ENCODE data around the gene CNN1. TPM values are rescaled to one million over a fixed set of nuclear protein-coding genes. Genes with fewer than 3 reads are reported as not detected.

Gene CNN1
- polyA plus RNA-seq, 3 donors from 2014 or later, result not detected

DNA sequence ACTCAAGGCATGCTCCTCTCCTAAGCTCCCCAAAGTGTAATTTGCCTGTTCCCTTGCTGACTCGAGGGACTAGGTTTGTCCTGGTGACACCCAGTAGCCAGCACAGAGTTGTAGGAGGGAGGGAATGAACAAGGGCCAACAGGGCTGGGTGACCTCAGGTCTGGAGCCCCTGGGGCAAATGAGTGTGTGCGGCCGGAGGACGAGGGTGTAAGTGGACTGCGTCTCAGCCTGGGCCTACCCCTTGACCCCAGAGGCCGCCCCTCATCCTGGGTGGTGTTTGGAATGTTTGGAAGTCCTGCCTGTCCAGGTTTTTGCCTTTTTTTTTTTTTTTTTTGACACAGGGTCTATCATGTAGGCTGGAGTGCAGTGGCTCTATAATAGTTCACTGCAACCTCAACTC is 31.7 kb upstream of the CNN1 start:
- Mint-ChIP-seq H3K9me3 (no peaks in the 10 kb centered on the region), H3K27me3 (ENCODE audit: low read depth in 3 of 3) (peaks cover 5 to 7% (median 5%) of the 10 kb centered on the region in 3 donors), H3K4me1 (peaks cover 13 to 14% of the 10 kb centered on the region in 2 donors), H3K4me3 (peak overlapping the region; percentile 56 to 92 (median 87)), H3K36me3 (peaks cover 0 to 8% (median 4%) of the 10 kb centered on the region in 3 donors), H3K27ac (peak overlapping the region in 3 of 6 donors; percentile 3 to 53 (median 33))
- DNase-seq, result no peak

DNA sequence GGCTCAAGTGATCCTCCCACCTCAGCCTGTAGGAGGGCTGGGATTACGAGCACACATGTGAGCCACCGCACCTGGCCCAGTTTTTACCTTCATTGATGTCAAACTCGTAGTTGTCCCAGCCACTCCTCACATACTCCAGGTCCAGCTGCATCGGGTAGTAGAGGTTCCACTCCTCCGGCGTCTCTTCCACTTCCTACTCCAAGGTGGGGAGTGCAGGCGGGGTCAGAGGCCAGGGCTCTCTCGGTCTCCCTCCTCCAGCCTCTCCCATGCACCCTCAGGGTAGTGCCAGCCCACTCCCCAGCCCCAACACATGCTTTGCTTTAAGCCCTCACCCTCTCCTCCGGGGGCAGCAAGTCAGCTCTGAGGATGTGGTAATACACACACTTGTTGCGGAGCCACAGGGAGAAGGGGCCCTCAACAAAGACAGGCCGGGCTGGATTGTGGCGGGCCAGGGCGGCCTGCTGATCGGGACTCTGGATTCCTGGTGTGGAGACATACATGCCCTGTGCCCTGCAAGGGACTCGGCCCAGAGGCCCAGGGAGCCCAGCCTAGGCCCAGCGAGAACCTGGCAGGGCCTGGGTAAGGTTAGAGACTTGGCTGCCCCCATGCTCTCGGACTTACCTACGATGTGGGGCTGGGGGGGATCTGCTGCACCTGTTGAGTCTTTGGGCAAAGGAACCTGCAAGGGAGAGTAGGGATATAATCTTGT is 31.1 kb upstream of the CNN1 start:
- peak overlapping the region in 4 of 5 donors; percentile 3 to 56 (median 42) for H3K4me3 Mint-ChIP-seq

GRCh38 chr19:11510444-11510843 is 28.2 kb upstream of the CNN1 start:
- H3K4me3 Mint-ChIP-seq, result no peak overlapping the region
- no peak for DNase-seq
- H3K27ac Mint-ChIP-seq, result no peak overlapping the region

More for the DNA sequence above, 31.1 kb upstream of the CNN1 start:
- Mint-ChIP-seq H3K4me1 (peaks cover 13 to 14% of the 10 kb centered on the region in 2 donors), H3K9me3 (no peaks in the 10 kb centered on the region), H3K27ac (no peak overlapping the region), H3K36me3 (peaks cover 0 to 8% (median 4%) of the 10 kb centered on the region in 3 donors), H3K27me3 (ENCODE audit: low read depth in 3 of 3) (peaks cover 5 to 7% (median 5%) of the 10 kb centered on the region in 3 donors)
- no peak for DNase-seq

GRCh38 chr19:11513946-11514345 is 24.7 kb upstream of the CNN1 start:
- Mint-ChIP-seq H3K27ac (no peak overlapping the region), H3K4me3 (no peak overlapping the region), H3K36me3 (peaks cover 0 to 21% (median 4%) of the 10 kb centered on the region in 3 donors), H3K4me1 (no peaks in the 10 kb centered on the region), H3K9me3 (no peaks in the 10 kb centered on the region), H3K27me3 (ENCODE audit: low read depth in 3 of 3) (peaks cover 0 to 2% (median 0%) of the 10 kb centered on the region in 3 donors)
- no peak for DNase-seq

More at GRCh38 chr19:11510444-11510843, 28.2 kb upstream of the CNN1 start:
- Mint-ChIP-seq H3K27me3 (ENCODE audit: low read depth in 3 of 3) (peaks cover 5 to 6% (median 5%) of the 10 kb centered on the region in 3 donors), H3K36me3 (peaks cover 0 to 16% (median 4%) of the 10 kb centered on the region in 3 donors), H3K4me1 (peaks cover 5 to 6% of the 10 kb centered on the region in 2 donors), H3K9me3 (no peaks in the 10 kb centered on the region)

- H3K9me3 Mint-ChIP-seq, result no peaks in the 10 kb centered on the region
- H3K27me3 Mint-ChIP-seq (ENCODE audit: low read depth in 3 of 3), result no peaks in the 10 kb centered on the region
- no peak overlapping the region for H3K27ac Mint-ChIP-seq
- DNase-seq, result no peak
- peaks cover 0 to 7% of the 10 kb centered on the region in 2 donors for H3K4me1 Mint-ChIP-seq
- H3K36me3 Mint-ChIP-seq, result peaks cover 7 to 18% (median 8%) of the 10 kb centered on the region in 3 donors
- H3K4me3 Mint-ChIP-seq, result no peak overlapping the region
Observed at GRCh38 chr19:11519138-11519537, 19.5 kb upstream of the CNN1 start.

- Mint-ChIP-seq H3K4me3 (peak within 1 kb of the TSS; percentile 92 to 98 (median 96)), H3K4me1 (peaks cover 20 to 22% of the 10 kb centered on the region in 2 donors), H3K36me3 (peaks cover 0 to 4% (median 3%) of the 10 kb centered on the region in 3 donors), H3K27ac (peak within 1 kb of the TSS; percentile 83 to 97 (median 95)), H3K9me3 (no peaks in the 10 kb centered on the region), H3K27me3 (ENCODE audit: low read depth in 3 of 3) (peaks cover 3 to 5% (median 4%) of the 10 kb centered on the region in 3 donors)
- peak; percentile 92 to 93 (median 92) for DNase-seq
Observed at GRCh38 chr19:11528551-11529341, 9.9 kb upstream of the CNN1 start, which contains the start of gene ECSIT. ECSIT (minus strand) TSS chr19:11529134; CDS start chr19:11519170, 9,964 bp downstream.

DNA sequence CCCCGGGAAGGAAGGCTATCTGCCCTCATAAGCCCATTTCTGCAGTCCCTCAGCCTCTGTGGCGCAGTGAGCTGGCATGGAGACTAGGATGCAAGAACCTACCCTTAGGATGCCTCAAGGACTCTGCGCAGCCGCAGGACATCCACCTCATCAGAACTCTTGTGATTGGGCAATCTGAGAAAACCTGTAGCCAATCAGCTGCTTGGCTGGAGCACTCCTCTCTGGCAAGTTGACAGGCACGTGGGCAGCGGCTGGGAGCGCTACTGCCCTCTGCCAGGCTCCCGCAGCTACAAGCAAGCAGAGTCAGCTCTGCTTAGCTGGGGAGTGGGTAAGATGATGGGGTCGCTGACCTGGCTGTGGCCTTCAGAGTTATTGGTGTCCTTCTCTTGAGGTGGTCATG is 8.2 kb upstream of the CNN1 start:
- DNase-seq, result peak; percentile 22 to 28 (median 25)
- Mint-ChIP-seq H3K9me3 (no peaks in the 10 kb centered on the region), H3K4me3 (peak overlapping the region in 1 of 5 donors; percentile 42), H3K27me3 (ENCODE audit: low read depth in 3 of 3) (peaks cover 3 to 7% (median 6%) of the 10 kb centered on the region in 3 donors), H3K27ac (no peak overlapping the region), H3K4me1 (peaks cover 25 to 26% of the 10 kb centered on the region in 2 donors), H3K36me3 (peaks cover 0 to 4% (median 3%) of the 10 kb centered on the region in 3 donors)

DNA sequence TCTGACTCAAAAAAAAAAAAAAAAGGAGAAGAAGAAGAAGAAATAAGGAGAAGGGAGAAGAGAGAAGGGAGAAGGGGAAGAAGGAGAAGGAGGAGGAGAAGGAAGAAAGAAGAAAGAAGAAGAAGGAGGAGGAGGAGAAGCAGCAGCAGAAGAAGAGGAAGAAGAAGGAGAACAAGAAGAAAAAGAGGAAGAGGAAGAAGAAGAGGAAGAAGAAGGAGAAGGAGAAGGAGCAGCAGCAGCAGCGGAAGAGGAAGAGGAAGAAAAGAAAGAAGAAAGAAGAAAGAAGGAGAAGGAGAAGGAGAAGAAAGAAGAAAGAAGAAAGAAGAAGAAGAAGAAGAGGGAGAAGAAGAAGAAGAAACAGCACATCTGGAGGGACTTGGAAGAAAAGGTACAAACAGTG is 4.1 kb upstream of the CNN1 start:
- DNase-seq, result no peak
- Mint-ChIP-seq H3K4me1 (peaks cover 8 to 18% of the 10 kb centered on the region in 2 donors), H3K36me3 (no peaks in the 10 kb centered on the region), H3K27ac (peak overlapping the region in 5 of 6 donors; percentile 17 to 83 (median 70)), H3K4me3 (peak overlapping the region in 2 of 5 donors; percentile 31 to 66), H3K27me3 (ENCODE audit: low read depth in 3 of 3) (peaks cover 8 to 10% (median 9%) of the 10 kb centered on the region in 3 donors), H3K9me3 (no peaks in the 10 kb centered on the region)

DNA sequence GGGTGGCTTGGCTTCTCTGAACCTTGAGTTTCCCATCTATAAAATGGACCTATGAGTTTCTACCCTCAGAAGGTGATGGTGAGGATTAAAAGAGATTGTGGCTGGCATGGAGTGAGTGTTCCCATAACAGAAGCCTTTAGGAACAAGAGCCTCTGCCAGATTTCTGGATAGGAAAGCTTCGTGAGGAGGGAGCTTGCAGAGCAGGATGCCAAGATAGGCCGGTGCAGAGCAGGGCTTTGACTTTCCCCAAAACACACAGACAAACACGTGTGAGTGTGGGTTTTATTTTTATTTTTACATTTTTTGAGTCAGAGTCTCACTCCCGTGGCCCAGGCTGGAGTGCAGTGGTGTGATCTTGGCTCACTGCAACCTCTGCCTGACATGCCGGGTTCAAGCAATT is 3.7 kb upstream of the CNN1 start:
- no peaks in the 10 kb centered on the region for H3K9me3 Mint-ChIP-seq
- peaks cover 8 to 10% (median 9%) of the 10 kb centered on the region in 3 donors for H3K27me3 Mint-ChIP-seq (ENCODE audit: low read depth in 3 of 3)
- peak overlapping the region in 5 of 6 donors; percentile 17 to 83 (median 78) for H3K27ac Mint-ChIP-seq
- DNase-seq, result no peak
- H3K36me3 Mint-ChIP-seq, result no peaks in the 10 kb centered on the region
- H3K4me1 Mint-ChIP-seq, result peaks cover 8 to 18% of the 10 kb centered on the region in 2 donors
- peak overlapping the region in 2 of 5 donors; percentile 42 to 66 for H3K4me3 Mint-ChIP-seq

DNA sequence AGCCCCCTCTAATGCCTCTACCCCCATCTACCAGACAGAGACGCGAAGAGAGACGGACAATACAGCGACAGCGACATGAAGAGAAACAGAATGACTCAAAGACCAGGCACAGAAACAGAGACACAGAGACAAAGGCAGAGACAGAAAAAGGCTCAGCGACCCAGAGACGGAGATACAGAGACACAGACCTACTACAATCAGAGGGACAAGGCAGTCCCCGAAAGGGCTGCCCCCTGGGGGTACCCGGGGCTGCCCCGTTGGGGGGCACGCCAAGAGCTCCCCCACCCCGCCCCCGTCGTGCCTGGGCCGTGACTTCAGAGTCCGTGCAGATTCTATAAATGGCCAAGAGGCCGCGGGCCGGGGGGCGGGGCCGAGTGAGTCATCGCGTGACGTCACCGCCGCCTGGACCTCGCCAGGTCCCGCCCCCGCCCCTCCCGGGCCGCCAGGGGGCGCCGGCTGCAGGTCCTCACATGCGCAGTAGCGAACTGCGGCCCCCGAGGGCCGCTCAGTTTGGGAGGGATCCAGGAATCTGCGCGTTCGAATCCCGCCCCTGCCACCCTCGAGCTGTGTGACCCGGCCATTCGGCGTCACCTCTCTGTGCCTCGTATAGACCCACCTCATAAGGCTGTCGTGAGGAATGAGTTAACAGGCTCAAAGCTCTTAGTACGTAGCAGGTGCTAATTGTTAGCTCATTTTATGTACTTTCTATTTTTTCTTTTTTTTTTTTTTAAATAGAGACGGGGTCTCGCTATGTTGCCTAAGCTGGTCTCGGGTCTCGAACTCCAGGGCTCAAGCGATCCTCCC is 2.7 kb upstream of the CNN1 start:
- peaks cover 4 to 14% (median 9%) of the 10 kb centered on the region in 3 donors for H3K27me3 Mint-ChIP-seq (ENCODE audit: low read depth in 3 of 3)
- H3K4me1 Mint-ChIP-seq, result peaks cover 8 to 15% of the 10 kb centered on the region in 2 donors
- peak; percentile 83 to 86 (median 86) for DNase-seq
- H3K9me3 Mint-ChIP-seq, result no peaks in the 10 kb centered on the region
- H3K4me3 Mint-ChIP-seq, result peak overlapping the region; percentile 66 to 82 (median 71)
- peak overlapping the region; percentile 38 to 90 (median 76) for H3K27ac Mint-ChIP-seq
- no peaks in the 10 kb centered on the region for H3K36me3 Mint-ChIP-seq

DNA sequence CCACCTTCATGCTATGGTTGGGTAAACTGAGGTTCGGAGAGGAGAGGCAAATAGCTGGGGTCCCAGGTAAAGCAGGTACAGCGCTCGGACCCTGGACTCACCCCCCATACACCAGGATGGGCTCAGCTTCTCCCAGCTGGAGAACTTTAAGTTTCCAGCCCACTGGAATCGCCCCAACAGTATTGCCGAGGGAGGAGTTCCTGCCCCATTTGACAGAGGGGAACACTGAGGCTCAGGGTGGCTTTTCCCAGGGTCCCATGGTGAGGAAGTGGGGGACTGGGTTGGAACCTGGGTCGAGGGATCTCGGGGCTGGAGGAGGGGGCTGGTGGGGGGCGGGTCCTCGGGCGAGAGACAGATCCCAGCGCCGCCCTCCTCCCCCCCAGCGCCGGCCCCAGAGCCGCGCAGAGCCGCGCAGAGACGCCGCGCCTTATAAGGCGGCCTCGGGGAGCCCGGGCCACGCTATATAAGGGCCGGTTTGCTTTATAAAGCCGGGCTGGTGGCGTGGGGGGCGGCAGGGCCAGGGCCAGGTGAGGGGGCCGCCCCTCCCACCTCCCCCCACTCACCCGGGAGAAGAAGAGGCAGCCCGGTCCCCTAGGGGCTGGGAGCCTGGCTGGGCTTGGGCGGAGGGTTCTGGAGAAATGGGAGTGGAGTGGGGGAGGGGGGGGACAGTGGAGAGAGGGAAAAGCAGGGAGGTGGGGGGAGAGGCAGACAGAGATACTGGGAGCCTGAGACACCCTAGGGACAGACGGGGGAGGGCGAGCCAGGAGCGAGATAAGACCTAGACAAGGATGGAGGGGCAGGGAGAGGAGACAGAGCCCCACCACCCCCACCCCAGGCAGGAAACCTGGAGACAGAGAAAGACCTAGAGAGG is 1.1 kb downstream of the CNN1 start:
- no peak overlapping the region for H3K27ac Mint-ChIP-seq
- DNase-seq, result no peak
- H3K4me3 Mint-ChIP-seq, result no peak overlapping the region
- peaks cover 4 to 22% (median 9%) of the 10 kb centered on the region in 3 donors for H3K27me3 Mint-ChIP-seq (ENCODE audit: low read depth in 3 of 3)
- H3K36me3 Mint-ChIP-seq, result no peaks in the 10 kb centered on the region
- peaks cover 8 to 12% of the 10 kb centered on the region in 2 donors for H3K4me1 Mint-ChIP-seq
- no peaks in the 10 kb centered on the region for H3K9me3 Mint-ChIP-seq

GRCh38 chr19:11540645-11541044 is 2.0 kb downstream of the CNN1 start:
- no peaks in the 10 kb centered on the region for H3K36me3 Mint-ChIP-seq
- peaks cover 4 to 19% (median 8%) of the 10 kb centered on the region in 3 donors for H3K27me3 Mint-ChIP-seq (ENCODE audit: low read depth in 3 of 3)
- no peak overlapping the region for H3K27ac Mint-ChIP-seq
- DNase-seq, result no peak
- no peaks in the 10 kb centered on the region for H3K9me3 Mint-ChIP-seq
- H3K4me1 Mint-ChIP-seq, result peaks cover 3 to 7% of the 10 kb centered on the region in 2 donors
- H3K4me3 Mint-ChIP-seq, result no peak overlapping the region

Data from immature natural killer cell (primary cell).